MM.1S (cell line): ENCODE data around the gene NRAP.

Experiments
- DNase-seq: peaks from one replicate; pipeline ENCODE4 v3.0.0-alpha.2; 2015
- H2AFZ ChIP-seq: fragments of 300-600 bp; sonication (generic); 2 replicates; pipeline ENCODE4 v1.6.0; 2016; ENCODE audit warnings: antibody characterized with exemption, low read length
- H3F3A ChIP-seq: fragments of 300-600 bp; sonication (generic); 2 replicates; pipeline ENCODE4 v1.6.1; 2016; ENCODE audit warnings: mild to moderate bottlenecking, antibody characterized with exemption, low read length, moderate library complexity, mixed read lengths; ENCODE audit not compliant: insufficient read depth
- H3K27ac ChIP-seq: fragments of 300-600 bp; sonication (generic); 2 replicates; pipeline ENCODE4 v1.5.1; 2016; ENCODE audit warnings: mild to moderate bottlenecking, low read length
- H3K27me3 ChIP-seq: fragments of 300-600 bp; sonication (generic); replicated peaks from 2 replicates; pipeline ENCODE4 v1.6.0; 2016; ENCODE audit warnings: low read length; ENCODE audit not compliant: insufficient read depth
- H3K36me3 ChIP-seq: fragments of 300-600 bp; sonication (generic); replicated peaks from 2 replicates; pipeline ENCODE4 v1.6.1; 2016; ENCODE audit warnings: mild to moderate bottlenecking, low read length, mixed read lengths; ENCODE audit not compliant: insufficient read depth
- H3K4me1 ChIP-seq: fragments of 300-600 bp; sonication (generic); 2 replicates; pipeline ENCODE4 v1.6.1; 2016; ENCODE audit warnings: low read length, mixed read lengths
- H3K4me2 ChIP-seq: fragments of 300-600 bp; sonication (generic); 2 replicates; pipeline ENCODE4 v1.6.0; 2016; ENCODE audit warnings: low read depth, low read length
- H3K4me3 ChIP-seq: fragments of 300-600 bp; sonication (generic); 2 replicates; pipeline ENCODE4 v1.5.1; 2016; ENCODE audit warnings: low read length, mixed read lengths
- H3K79me2 ChIP-seq: fragments of 300-600 bp; sonication (generic); 2 replicates; pipeline ENCODE4 v1.6.1; 2016; ENCODE audit warnings: mixed run types, low read length, mixed read lengths
- H3K9ac ChIP-seq: fragments of 300-600 bp; sonication (generic); 2 replicates; pipeline ENCODE4 v1.6.1; 2016; ENCODE audit warnings: low read length, mixed read lengths
- H3K9me2 ChIP-seq: fragments of 300-600 bp; sonication (generic); replicated peaks from 2 replicates; pipeline ENCODE4 v1.6.1; 2016; ENCODE audit warnings: mild to moderate bottlenecking, low read length, mixed read lengths; ENCODE audit not compliant: insufficient read depth
- H3K9me3 ChIP-seq: fragments of 300-600 bp; sonication (generic); replicated peaks from 2 replicates; pipeline ENCODE4 v1.6.1; 2016; ENCODE audit warnings: mild to moderate bottlenecking, low read length, mixed read lengths; ENCODE audit not compliant: insufficient read depth
- H4K20me1 ChIP-seq: fragments of 300-600 bp; sonication (generic); 2 replicates; pipeline ENCODE4 v1.6.1; 2016; ENCODE audit warnings: mild to moderate bottlenecking, low read length, moderate library complexity, mixed read lengths; ENCODE audit not compliant: insufficient read depth
- CTCF ChIP-seq: fragments of 300-600 bp; sonication (generic); IDR thresholded peaks from 2 replicates; pipeline ENCODE4 v1.5.1; 2016; ENCODE audit warnings: antibody characterized with exemption, low read length, mixed read lengths
- EZH2 ChIP-seq: fragments of 300-600 bp; sonication (generic); optimal IDR thresholded peaks from 2 replicates; pipeline ENCODE3; 2017; ENCODE audit warnings: low read depth, mild to moderate bottlenecking, antibody characterized with exemption, low read length, mixed read lengths
- EZH2phosphoT487 ChIP-seq: fragments of 300-600 bp; sonication (generic); IDR thresholded peaks from 2 replicates; pipeline ENCODE4 v1.6.1; 2018; ENCODE audit warnings: antibody characterized with exemption, low read length

The NRAP gene

GRCh38 chr10:113610631-113611601 is 52.9 kb downstream of the NRAP start:
- TF ChIP-seq CTCF = no peak
- H3K27me3 ChIP-seq = no peaks in the 10 kb centered on the region
- H3K9me3 ChIP-seq = no peaks in the 10 kb centered on the region
- DNase-seq = no peak
- H3K4me1 ChIP-seq = no peaks in the 10 kb centered on the region
- H4K20me1 ChIP-seq = no peaks in the 10 kb centered on the region
- H3K9me2 ChIP-seq = no peaks in the 10 kb centered on the region
- no peaks in the 10 kb centered on the region for H3F3A ChIP-seq
- H3K36me3 ChIP-seq = no peaks in the 10 kb centered on the region
- H3K4me2 ChIP-seq = no peak overlapping the region
- no peak overlapping the region for H3K27ac ChIP-seq
- H3K79me2 ChIP-seq = no peaks in the 10 kb centered on the region
- no peak overlapping the region for H2AFZ ChIP-seq
- no peak overlapping the region for H3K4me3 ChIP-seq
- H3K9ac ChIP-seq = no peak overlapping the region

DNA sequence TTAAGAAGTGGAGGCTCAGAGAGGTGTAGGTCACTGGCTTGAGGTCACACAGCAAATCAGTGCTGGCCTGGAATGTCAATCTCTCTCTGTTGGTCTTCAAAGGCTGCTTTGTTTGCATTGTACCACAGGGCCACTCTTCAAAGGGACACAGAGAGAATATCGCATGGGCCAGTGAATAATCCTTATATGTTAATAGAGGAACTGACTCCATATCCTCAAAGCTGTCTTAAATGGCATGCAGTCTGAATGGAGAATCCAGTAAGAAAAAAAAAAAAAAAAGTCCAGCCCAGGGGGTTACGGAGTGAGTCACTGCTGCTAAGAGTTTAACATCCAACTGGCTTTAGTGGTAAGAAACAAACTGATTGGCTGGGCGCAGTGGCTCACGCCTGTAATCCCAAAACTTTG is 54.1 kb downstream of the NRAP start:
- H3F3A ChIP-seq = no peaks in the 10 kb centered on the region
- no peak overlapping the region for H2AFZ ChIP-seq
- no peak for DNase-seq
- H3K4me1 ChIP-seq = no peaks in the 10 kb centered on the region
- H3K27ac ChIP-seq = no peak overlapping the region
- no peaks in the 10 kb centered on the region for H3K36me3 ChIP-seq
- no peak for TF ChIP-seq EZH2
- H4K20me1 ChIP-seq = no peaks in the 10 kb centered on the region
- no peak overlapping the region for H3K4me2 ChIP-seq
- H3K27me3 ChIP-seq = no peaks in the 10 kb centered on the region
- no peaks in the 10 kb centered on the region for H3K79me2 ChIP-seq
- no peaks in the 10 kb centered on the region for H3K9me3 ChIP-seq
- no peak overlapping the region for H3K4me3 ChIP-seq
- no peak overlapping the region for H3K9ac ChIP-seq
- no peaks in the 10 kb centered on the region for H3K9me2 ChIP-seq

GRCh38 chr10:113605268-113605978 is 58.4 kb downstream of the NRAP start:
- H2AFZ ChIP-seq = no peak overlapping the region
- H3K4me1 ChIP-seq = no peaks in the 10 kb centered on the region
- no peak overlapping the region for H3K4me2 ChIP-seq
- no peaks in the 10 kb centered on the region for H3K79me2 ChIP-seq
- H3K4me3 ChIP-seq = no peak overlapping the region
- no peaks in the 10 kb centered on the region for H3K36me3 ChIP-seq
- H4K20me1 ChIP-seq = no peaks in the 10 kb centered on the region
- no peak overlapping the region for H3K9ac ChIP-seq
- no peaks in the 10 kb centered on the region for H3F3A ChIP-seq
- no peaks in the 10 kb centered on the region for H3K9me3 ChIP-seq
- H3K27ac ChIP-seq = no peak overlapping the region
- TF ChIP-seq EZH2phosphoT487 (no peak), EZH2 (no peak), CTCF (no peak)
- no peaks in the 10 kb centered on the region for H3K27me3 ChIP-seq
- DNase-seq = no peak
- H3K9me2 ChIP-seq = no peaks in the 10 kb centered on the region

DNA sequence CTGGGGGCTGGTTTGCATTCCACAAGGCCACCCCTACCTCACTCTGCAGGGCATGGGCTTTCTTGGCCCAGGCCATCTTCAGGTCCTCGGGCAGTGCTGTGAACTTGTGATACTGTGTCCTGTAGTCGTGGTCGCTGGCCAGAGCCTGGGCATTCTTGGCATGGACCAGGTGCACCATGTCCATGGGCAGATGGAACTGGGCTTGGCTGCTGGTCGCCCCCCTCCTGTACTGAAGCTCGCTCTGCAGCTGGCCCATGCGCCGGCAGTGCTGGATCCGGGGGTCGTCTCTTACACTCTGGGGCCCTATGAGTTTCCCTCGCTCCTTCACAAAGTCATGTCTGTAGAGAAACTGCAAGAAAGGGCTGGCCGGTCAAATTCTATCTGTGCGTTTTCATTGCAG is 59.3 kb downstream of the NRAP start:
- Histone ChIP-seq H3K4me3 (no peak overlapping the region), H2AFZ (no peak overlapping the region), H3K27me3 (no peaks in the 10 kb centered on the region), H3F3A (no peaks in the 10 kb centered on the region), H3K27ac (no peak overlapping the region), H4K20me1 (no peaks in the 10 kb centered on the region), H3K79me2 (no peaks in the 10 kb centered on the region), H3K9ac (no peak overlapping the region), H3K4me2 (no peak overlapping the region), H3K36me3 (no peaks in the 10 kb centered on the region), H3K4me1 (no peaks in the 10 kb centered on the region), H3K9me2 (no peaks in the 10 kb centered on the region), H3K9me3 (no peaks in the 10 kb centered on the region)
- no peak for DNase-seq
- TF ChIP-seq EZH2phosphoT487 = no peak
- no peak for TF ChIP-seq CTCF
- TF ChIP-seq EZH2 = no peak
